Right atrium auricular region (tissue), 2 donors: ENCODE measurements around the gene HLA-DMB. TPM values are rescaled to one million over a fixed set of nuclear protein-coding genes. Genes with fewer than 3 reads are reported as not detected.
A peak's percentile ranks its signal among the peaks of the same experiment; 100 is the strongest.

ENCODE experiments used
- DNase-seq: peaks from one replicate; pipeline ENCODE4 v3.0.0-alpha.2; 2019; ENCODE audit warnings: low spot score
- H3K27ac ChIP-seq, 2 donors: fragments of 200-600 bp; sonication (generic); 1 replicate in 1 of 2; 2 replicates in 1 of 2; pipeline ENCODE4 v1.5.1; 2016 to 2019
- H3K27me3 ChIP-seq, 2 donors: fragments of 200-600 bp; sonication (generic); one replicate each; pipeline versions ENCODE4 v1.5.1 to v1.6.0; 2017 to 2019
- H3K36me3 ChIP-seq: fragments of 200-600 bp; sonication (generic); one replicate; pipeline ENCODE4 v1.5.1; 2016
- H3K4me1 ChIP-seq, 2 donors: fragments of 200-600 bp; sonication (generic); one replicate each; pipeline versions ENCODE4 v1.5.1 to v1.6.0; 2017 to 2019
- H3K4me3 ChIP-seq, 2 donors: fragments of 200-600 bp; sonication (generic); 1 replicate in 1 of 2; 2 replicates in 1 of 2; pipeline ENCODE4 v1.5.1; 2017 to 2019; ENCODE audit warnings: mild to moderate bottlenecking in 1 of 2, moderate library complexity in 1 of 2
- H3K9me3 ChIP-seq, 2 donors: fragments of 200-600 bp; sonication (generic); one replicate each; pipeline ENCODE4 v1.5.1; 2019
- total RNA-seq, 2 donors: library from RNA; depleted of rRNA; stranded (reverse); fragments of >200 nt; gene quantifications; one replicate each; pipeline ENCODE4 v1.1.0, GENCODE V29; 2016
- TF ChIP-seq, protein P1 (sequence below), 2 donors: fragments of 200-600 bp; sonication (generic); IDR thresholded peaks; one replicate each; pipeline ENCODE4 v1.5.1; 2019; ENCODE audit warnings: antibody characterized with exemption in 2 of 2

The HLA-DMB gene
- 10 to 100 TPM in 1 of 2 donors, 1 to 10 TPM in 1; 3.6 to 12.9 TPM for total RNA-seq

DNA sequence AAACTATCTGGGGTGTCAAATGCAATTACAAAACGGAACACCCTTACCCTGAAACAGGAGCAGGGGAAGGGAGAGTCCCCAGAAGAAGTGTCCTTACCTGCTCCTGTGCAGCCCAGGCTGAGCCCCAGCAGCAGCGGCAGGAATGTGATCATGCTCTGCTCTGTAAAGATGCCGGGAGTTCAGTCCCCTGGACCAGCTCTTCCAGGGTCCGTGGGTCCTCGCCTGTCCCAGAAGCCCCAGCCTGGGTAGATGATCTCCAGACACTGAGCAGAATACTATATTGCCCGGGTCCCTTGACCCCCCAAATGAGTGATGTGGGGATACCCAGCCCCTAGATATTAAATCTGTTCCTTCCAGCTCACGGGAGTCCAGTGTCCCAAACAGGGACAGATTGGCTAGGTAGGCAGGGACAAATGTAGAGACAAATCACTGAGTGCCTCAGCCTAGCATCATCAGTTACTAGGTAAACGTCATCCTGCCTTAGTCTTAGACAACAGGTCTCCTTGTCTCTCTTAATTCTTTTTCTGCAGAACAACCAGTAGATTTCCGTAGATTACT, at the start of gene HLA-DMB:
Gene HLA-DMB, minus strand, starts transcription at position 373 of the 558 bp plus-strand sequence. Its CDS starts 221 bp downstream, at position 152.
- Histone ChIP-seq H3K4me3 (peak within 1 kb of the TSS; percentile 27 to 45), H3K27ac (peak within 1 kb of the TSS; percentile 61 to 62), H3K4me1 (peaks cover 0 to 15% of the 10 kb centered on the region in 2 donors), H3K36me3 (no peaks in the 10 kb centered on the region), H3K9me3 (peaks cover 0 to under 1% of the 10 kb centered on the region in 2 donors), H3K27me3 (no peaks in the 10 kb centered on the region)
- TF ChIP-seq, protein P1, sequence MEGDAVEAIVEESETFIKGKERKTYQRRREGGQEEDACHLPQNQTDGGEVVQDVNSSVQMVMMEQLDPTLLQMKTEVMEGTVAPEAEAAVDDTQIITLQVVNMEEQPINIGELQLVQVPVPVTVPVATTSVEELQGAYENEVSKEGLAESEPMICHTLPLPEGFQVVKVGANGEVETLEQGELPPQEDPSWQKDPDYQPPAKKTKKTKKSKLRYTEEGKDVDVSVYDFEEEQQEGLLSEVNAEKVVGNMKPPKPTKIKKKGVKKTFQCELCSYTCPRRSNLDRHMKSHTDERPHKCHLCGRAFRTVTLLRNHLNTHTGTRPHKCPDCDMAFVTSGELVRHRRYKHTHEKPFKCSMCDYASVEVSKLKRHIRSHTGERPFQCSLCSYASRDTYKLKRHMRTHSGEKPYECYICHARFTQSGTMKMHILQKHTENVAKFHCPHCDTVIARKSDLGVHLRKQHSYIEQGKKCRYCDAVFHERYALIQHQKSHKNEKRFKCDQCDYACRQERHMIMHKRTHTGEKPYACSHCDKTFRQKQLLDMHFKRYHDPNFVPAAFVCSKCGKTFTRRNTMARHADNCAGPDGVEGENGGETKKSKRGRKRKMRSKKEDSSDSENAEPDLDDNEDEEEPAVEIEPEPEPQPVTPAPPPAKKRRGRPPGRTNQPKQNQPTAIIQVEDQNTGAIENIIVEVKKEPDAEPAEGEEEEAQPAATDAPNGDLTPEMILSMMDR (IDR thresholded peaks at IDR 0.05), result no peak
- DNase-seq, result no peak

DNA sequence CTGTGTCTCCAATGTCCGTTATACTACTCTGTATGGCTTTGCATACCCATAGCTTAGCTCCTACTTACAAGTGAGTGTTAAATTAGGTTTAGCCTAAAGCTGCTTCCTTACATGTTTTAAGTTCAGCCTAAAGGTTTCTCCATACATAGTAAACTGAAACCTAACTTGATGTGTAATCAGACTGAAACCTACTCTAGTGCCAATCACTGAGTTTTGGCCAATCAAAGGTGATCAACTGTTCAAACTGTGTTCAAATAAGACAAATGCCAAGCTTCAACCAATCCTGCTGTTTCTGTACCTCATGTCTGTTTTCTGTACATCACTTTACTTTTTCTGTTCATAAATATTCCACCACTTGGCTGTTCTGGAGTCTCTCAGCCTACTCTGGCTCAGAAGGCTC, 48.5 kb upstream of the HLA-DMB start:
- TF ChIP-seq, protein P1 (IDR thresholded peaks at IDR 0.05), result no peak
- H3K4me3 ChIP-seq, result no peak overlapping the region
- DNase-seq, result no peak
- no peaks in the 10 kb centered on the region for H3K9me3 ChIP-seq
- H3K27ac ChIP-seq, result no peak overlapping the region
- no peaks in the 10 kb centered on the region for H3K27me3 ChIP-seq
- H3K4me1 ChIP-seq, result peaks cover 0 to 4% of the 10 kb centered on the region in 2 donors
- H3K36me3 ChIP-seq, result no peaks in the 10 kb centered on the region

DNA sequence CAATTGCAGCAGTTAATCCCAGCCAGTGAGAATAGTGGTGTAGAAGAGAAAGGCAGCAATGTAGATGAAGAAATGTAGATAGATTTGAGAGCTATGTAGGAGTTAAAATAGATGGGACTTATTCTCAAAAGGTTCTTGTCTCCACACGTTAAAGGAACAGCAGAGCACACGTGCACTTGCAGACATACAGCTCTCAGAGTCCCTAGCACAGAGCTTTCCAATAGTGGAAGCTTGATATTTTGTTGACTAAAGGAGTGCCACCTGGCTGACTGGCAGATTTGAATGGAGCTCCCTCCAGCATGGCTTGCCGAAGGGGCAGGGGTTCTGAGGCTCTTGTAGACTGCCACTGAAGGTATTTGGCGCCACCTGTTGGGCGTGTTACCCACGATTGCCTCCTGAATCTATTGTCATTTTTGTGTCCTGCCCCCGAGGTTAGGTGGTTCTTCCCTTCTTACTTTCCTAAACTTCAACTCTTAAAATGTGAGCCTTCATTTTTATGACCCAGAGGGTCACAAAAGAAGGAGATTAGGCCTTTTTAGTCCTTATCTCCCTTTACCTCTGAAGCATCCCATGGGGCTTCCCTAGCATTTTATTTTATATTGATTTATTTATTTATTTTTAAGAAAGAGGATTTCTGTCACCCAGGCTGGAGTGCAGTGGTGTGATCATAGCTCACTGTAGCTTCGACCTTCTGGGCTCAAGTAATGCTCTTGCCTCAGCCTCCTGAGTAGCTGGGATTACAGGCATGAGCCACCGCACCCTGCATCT, 44.0 kb upstream of the HLA-DMB start:
- H3K9me3 ChIP-seq, result no peaks in the 10 kb centered on the region
- H3K4me1 ChIP-seq, result peaks cover 0 to 14% of the 10 kb centered on the region in 2 donors
- H3K27ac ChIP-seq, result no peak overlapping the region
- DNase-seq, result peak; percentile 95
- peaks cover 21% of the 10 kb centered on the region for H3K36me3 ChIP-seq
- TF ChIP-seq, protein P1 (IDR thresholded peaks at IDR 0.05), result peak; percentile 78 to 94
- no peaks in the 10 kb centered on the region for H3K27me3 ChIP-seq
- H3K4me3 ChIP-seq, result no peak overlapping the region

DNA sequence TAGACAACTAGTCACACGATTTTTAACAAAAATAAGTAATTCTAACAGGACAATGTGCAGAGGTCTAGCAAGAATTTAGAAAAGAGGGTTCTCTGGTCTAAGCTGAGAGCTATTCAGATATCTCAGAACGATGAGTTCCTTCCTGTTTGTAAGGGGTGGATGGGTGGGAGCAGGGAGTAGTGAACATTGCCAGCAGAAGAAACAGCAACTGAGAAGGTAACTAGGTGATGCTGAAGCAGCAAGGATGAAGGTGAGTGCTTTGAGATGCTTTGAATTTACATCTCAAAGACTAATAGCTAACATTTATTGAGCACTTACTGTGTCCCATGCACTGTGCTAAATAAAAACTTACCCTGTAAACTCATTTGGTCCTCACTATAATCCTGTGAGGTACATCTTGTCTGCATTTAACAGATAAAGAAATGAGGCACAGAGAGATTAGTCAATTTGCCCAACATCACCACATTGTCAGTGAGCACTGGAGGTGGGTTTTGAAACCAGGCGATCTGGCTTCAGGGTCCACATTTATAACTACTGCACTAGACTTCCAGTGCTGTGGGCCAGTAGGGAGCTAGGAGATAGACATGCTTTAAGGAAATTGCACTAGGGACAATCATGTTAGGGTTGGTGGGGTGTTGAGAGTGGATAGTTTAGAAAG, 43.3 kb upstream of the HLA-DMB start:
- peaks cover 0 to 14% of the 10 kb centered on the region in 2 donors for H3K4me1 ChIP-seq
- peaks cover 28% of the 10 kb centered on the region for H3K36me3 ChIP-seq
- TF ChIP-seq, protein P1 (IDR thresholded peaks at IDR 0.05), result no peak
- H3K27me3 ChIP-seq, result no peaks in the 10 kb centered on the region
- H3K27ac ChIP-seq, result no peak overlapping the region
- no peak for DNase-seq
- H3K9me3 ChIP-seq, result no peaks in the 10 kb centered on the region
- no peak overlapping the region for H3K4me3 ChIP-seq

DNA sequence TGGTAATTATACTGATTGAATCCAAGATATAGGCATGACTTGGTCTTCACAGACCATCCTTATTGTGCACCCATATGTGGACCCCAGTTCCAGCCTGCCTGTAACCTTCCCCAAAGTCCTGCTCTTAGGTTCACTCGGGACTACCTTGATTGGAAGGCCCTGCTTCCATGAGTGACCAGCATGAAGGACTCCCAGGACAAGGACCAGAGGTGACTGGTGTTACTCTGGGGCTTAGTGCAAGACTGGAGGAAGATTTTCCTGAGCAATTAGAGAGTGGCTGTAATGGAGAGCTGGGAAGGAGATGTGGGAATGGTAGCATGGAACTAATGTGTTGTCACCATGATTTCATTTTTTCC, 42.6 kb upstream of the HLA-DMB start:
- peaks cover 34% of the 10 kb centered on the region for H3K36me3 ChIP-seq
- no peaks in the 10 kb centered on the region for H3K27me3 ChIP-seq
- H3K27ac ChIP-seq, result no peak overlapping the region
- H3K9me3 ChIP-seq, result no peaks in the 10 kb centered on the region
- DNase-seq, result no peak
- H3K4me3 ChIP-seq, result no peak overlapping the region
- H3K4me1 ChIP-seq, result peaks cover 0 to 14% of the 10 kb centered on the region in 2 donors
- TF ChIP-seq, protein P1 (IDR thresholded peaks at IDR 0.05), result no peak
